ENCODE results near the gene SRC.

The SRC gene

DNA sequence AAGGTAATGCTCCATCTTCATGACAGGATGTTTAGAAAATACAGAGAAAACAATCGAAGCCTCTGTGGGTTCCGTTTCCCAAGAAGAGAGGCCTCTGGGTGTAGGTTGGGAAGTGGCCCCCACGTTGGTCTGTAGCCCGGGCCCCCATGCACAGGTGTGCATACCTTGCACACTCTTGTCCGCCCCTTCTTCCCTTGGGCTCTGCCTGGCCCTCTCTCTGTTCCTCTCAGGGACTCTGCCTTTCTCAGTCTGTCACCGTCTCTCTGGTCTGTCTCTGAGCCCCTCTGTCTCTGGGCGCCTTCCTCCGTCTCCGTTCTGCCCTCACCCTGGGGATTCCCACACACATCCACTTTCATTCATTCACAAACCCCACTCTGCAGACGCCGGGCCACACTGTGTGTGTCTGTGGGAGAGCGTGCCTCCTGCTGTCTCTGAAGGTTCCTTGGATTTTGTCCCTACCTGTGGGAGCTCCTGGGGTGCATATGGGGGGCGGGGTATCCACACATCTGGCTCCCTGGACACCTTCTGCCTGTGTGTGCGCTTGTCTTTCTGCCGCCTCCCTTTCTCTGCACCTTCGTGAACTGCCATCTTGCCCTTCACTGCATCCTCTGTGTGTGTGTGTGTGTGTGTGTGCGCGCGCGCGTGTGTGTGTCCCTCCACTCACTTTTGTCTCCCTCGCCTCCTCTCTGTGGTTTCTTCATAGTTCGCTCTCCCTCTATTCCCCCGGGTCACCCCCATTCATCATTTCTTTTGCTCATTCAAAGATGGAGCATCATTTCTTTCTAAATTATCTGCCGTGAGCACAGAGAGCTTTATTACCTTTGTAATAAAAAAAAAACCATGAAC, 75.3 kb downstream of the SRC start:
- no peaks in the 10 kb centered on the region for H3F3A ChIP-seq (ENCODE audit: insufficient read depth)
- no peaks in the 10 kb centered on the region for H3K9me3 ChIP-seq (ENCODE audit: insufficient read depth, low read length)
- H3K27me3 ChIP-seq (ENCODE audit: low read length) = no peaks in the 10 kb centered on the region
- H3K36me3 ChIP-seq (ENCODE audit: low read length) = no peaks in the 10 kb centered on the region
- H3K4me3 ChIP-seq (ENCODE audit: insufficient read depth, low read length, poor library complexity, severe bottlenecking) = no peak overlapping the region
- no peaks in the 10 kb centered on the region for H3K9me2 ChIP-seq (replicated peaks; ENCODE audit: insufficient read depth, low read length)
- no peak overlapping the region for H3K4me2 ChIP-seq (ENCODE audit: low read depth, low read length, poor library complexity, severe bottlenecking)
- H3K79me2 ChIP-seq (ENCODE audit: insufficient read depth, low read length) = no peaks in the 10 kb centered on the region
- H3K9ac ChIP-seq (ENCODE audit: low read length) = no peak overlapping the region
- no peaks in the 10 kb centered on the region for H4K20me1 ChIP-seq (ENCODE audit: low read depth, low read length)
- TF ChIP-seq EZH2phosphoT487 (conservative IDR thresholded peaks at IDR 0.05; ENCODE audit: low read length) = no peak
- TF ChIP-seq, protein P1, sequence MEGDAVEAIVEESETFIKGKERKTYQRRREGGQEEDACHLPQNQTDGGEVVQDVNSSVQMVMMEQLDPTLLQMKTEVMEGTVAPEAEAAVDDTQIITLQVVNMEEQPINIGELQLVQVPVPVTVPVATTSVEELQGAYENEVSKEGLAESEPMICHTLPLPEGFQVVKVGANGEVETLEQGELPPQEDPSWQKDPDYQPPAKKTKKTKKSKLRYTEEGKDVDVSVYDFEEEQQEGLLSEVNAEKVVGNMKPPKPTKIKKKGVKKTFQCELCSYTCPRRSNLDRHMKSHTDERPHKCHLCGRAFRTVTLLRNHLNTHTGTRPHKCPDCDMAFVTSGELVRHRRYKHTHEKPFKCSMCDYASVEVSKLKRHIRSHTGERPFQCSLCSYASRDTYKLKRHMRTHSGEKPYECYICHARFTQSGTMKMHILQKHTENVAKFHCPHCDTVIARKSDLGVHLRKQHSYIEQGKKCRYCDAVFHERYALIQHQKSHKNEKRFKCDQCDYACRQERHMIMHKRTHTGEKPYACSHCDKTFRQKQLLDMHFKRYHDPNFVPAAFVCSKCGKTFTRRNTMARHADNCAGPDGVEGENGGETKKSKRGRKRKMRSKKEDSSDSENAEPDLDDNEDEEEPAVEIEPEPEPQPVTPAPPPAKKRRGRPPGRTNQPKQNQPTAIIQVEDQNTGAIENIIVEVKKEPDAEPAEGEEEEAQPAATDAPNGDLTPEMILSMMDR (IDR thresholded peaks at IDR 0.05; ENCODE audit: insufficient read depth, low read length, poor library complexity, severe bottlenecking) = no peak
- H2AFZ ChIP-seq (ENCODE audit: low read depth, low read length, severe bottlenecking) = no peak overlapping the region
- no peak overlapping the region for H3K27ac ChIP-seq (ENCODE audit: low read depth, low read length)

DNA sequence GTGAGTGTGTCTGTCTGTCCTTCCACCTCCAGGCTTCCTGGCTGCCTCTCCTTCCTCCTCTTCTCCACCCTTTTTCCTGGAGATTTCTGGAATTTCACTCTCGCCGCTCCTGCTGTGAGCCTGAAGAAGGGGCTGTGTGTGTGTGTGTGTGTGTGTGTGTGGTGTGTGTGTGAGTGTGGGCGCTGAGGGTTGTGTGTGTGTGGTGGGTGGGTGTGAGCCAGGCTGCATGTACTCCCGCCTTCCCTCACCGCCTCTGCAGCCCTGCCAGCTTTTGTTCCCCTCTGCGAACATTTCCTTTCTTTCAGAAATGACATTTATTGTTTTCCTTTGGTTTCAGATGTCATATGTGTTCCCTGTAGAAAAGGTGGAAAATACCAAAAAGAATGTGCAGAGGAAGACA, 76.0 kb downstream of the SRC start:
- TF ChIP-seq EZH2phosphoT487 (conservative IDR thresholded peaks at IDR 0.05; ENCODE audit: low read length) = no peak
- TF ChIP-seq, protein P1 (IDR thresholded peaks at IDR 0.05; ENCODE audit: insufficient read depth, low read length, poor library complexity, severe bottlenecking) = no peak
- H3K79me2 ChIP-seq (ENCODE audit: insufficient read depth, low read length) = no peaks in the 10 kb centered on the region
- H3K9ac ChIP-seq (ENCODE audit: low read length) = no peak overlapping the region
- no peaks in the 10 kb centered on the region for H3K27me3 ChIP-seq (ENCODE audit: low read length)
- H3K4me3 ChIP-seq (ENCODE audit: insufficient read depth, low read length, poor library complexity, severe bottlenecking) = no peak overlapping the region
- no peaks in the 10 kb centered on the region for H3K9me2 ChIP-seq (replicated peaks; ENCODE audit: insufficient read depth, low read length)
- H2AFZ ChIP-seq (ENCODE audit: low read depth, low read length, severe bottlenecking) = no peak overlapping the region
- H3K4me2 ChIP-seq (ENCODE audit: low read depth, low read length, poor library complexity, severe bottlenecking) = no peak overlapping the region
- H3K9me3 ChIP-seq (ENCODE audit: insufficient read depth, low read length) = no peaks in the 10 kb centered on the region
- H3F3A ChIP-seq (ENCODE audit: insufficient read depth) = no peaks in the 10 kb centered on the region
- H4K20me1 ChIP-seq (ENCODE audit: low read depth, low read length) = no peaks in the 10 kb centered on the region
- H3K36me3 ChIP-seq (ENCODE audit: low read length) = no peaks in the 10 kb centered on the region
- H3K27ac ChIP-seq (ENCODE audit: low read depth, low read length) = no peak overlapping the region

DNA sequence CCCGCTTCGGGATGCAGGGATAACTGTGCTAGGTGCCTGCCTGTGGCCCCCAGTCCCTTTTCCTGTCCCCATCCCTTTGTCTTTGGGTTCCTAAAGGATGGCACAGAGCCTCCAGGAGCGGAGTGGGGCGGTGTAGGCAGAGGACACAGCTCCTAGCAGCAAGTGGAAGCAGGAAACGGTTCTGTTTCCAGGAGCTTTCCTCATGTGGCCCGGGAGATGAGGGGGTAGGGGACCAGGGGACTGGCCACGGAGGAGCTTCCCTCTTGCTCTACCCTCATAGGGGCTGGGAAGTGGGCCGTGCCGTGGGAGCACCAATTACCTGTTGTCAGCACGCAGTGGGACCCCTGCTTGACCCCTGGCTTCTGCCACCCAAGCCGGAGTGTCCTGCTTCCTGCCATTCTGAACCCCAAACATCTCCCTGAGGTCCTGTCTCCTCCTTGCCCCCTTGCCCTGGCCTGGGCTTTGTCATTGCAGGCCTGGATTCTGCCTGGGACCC, 76.9 kb downstream of the SRC start:
- no peak overlapping the region for H3K9ac ChIP-seq (ENCODE audit: low read length)
- H3K4me2 ChIP-seq (ENCODE audit: low read depth, low read length, poor library complexity, severe bottlenecking) = no peak overlapping the region
- H3K36me3 ChIP-seq (ENCODE audit: low read length) = no peaks in the 10 kb centered on the region
- TF ChIP-seq, protein P1 (IDR thresholded peaks at IDR 0.05; ENCODE audit: insufficient read depth, low read length, poor library complexity, severe bottlenecking) = no peak
- no peak for TF ChIP-seq EZH2phosphoT487 (conservative IDR thresholded peaks at IDR 0.05; ENCODE audit: low read length)
- H3K27me3 ChIP-seq (ENCODE audit: low read length) = no peaks in the 10 kb centered on the region
- no peaks in the 10 kb centered on the region for H4K20me1 ChIP-seq (ENCODE audit: low read depth, low read length)
- no peaks in the 10 kb centered on the region for H3K79me2 ChIP-seq (ENCODE audit: insufficient read depth, low read length)
- no peak overlapping the region for H3K27ac ChIP-seq (ENCODE audit: low read depth, low read length)
- no peak overlapping the region for H2AFZ ChIP-seq (ENCODE audit: low read depth, low read length, severe bottlenecking)
- H3K4me3 ChIP-seq (ENCODE audit: insufficient read depth, low read length, poor library complexity, severe bottlenecking) = no peak overlapping the region
- H3F3A ChIP-seq (ENCODE audit: insufficient read depth) = no peaks in the 10 kb centered on the region
- no peaks in the 10 kb centered on the region for H3K9me3 ChIP-seq (ENCODE audit: insufficient read depth, low read length)
- H3K9me2 ChIP-seq (replicated peaks; ENCODE audit: insufficient read depth, low read length) = no peaks in the 10 kb centered on the region

All from SU-DHL-6 (cell line).